ENCODE data around the gene RABGGTB. TPM values are rescaled to one million over a fixed set of nuclear protein-coding genes. Genes with fewer than 3 reads are reported as not detected.

The RABGGTB gene
- total RNA-seq, 1 experiment from 2014 or later: 77.9 TPM

DNA sequence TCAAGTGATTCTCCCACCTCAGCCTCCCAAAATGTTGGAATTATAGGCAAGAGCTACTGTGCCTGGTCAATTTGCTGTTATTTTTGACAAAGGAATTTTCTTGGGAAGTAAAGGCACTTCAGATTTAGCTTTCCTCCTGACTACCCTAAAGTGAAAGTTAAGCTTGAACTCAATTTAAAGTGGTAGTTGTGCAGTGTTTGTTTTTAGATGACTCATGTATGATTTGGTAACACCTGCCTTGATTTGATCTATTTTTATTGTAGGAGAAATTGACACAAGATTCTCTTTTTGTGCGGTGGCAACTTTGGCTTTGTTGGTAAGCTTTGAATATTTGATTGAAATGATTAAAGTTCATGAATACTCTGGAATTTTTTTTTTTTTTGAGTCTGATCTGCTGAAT lies 5.0 kb downstream of the RABGGTB start:
- in situ Hi-C loops (cut with HindIII; ENCODE audit: low pct_unique_long_range_greater_than_20kb, low sequenced_read_pairs) (no loop called here), intact Hi-C loops (cut with micrococcal nuclease; ENCODE audit: unreplicated experiment) (no loop called here)
- peaks cover 87% of the 10 kb centered on the region for H3K36me3 ChIP-seq (ENCODE audit: control insufficient read depth, insufficient read depth, low read length)
- H3K4me1 ChIP-seq (ENCODE audit: control insufficient read depth, insufficient read depth, low read length): peaks cover 35% of the 10 kb centered on the region
- CTCF ChIA-PET: no interaction called here
- H3K27me3 ChIP-seq (ENCODE audit: control insufficient read depth, insufficient read depth, low read length): no peaks in the 10 kb centered on the region
- peak overlapping the region in 1 of 2 experiments; percentile 27; a peak in 2 of 4 replicates for H3K4me3 ChIP-seq (ENCODE audit: low read depth in 2 of 2, low read length in 2 of 2)
- ATAC-seq: no peak
- H3K27ac ChIP-seq (ENCODE audit: low read length): peak overlapping the region; percentile 49; the same call in 1 of the 2 replicates
- no peaks in the 10 kb centered on the region for H3K9me3 ChIP-seq (ENCODE audit: control insufficient read depth, insufficient read depth, low read depth, low read length)
- no TSS peak for BruUV-seq (replicated peaks)
- DNase-seq (ENCODE audit: low read depth, low spot score): no peak
- TF ChIP-seq, protein P1, sequence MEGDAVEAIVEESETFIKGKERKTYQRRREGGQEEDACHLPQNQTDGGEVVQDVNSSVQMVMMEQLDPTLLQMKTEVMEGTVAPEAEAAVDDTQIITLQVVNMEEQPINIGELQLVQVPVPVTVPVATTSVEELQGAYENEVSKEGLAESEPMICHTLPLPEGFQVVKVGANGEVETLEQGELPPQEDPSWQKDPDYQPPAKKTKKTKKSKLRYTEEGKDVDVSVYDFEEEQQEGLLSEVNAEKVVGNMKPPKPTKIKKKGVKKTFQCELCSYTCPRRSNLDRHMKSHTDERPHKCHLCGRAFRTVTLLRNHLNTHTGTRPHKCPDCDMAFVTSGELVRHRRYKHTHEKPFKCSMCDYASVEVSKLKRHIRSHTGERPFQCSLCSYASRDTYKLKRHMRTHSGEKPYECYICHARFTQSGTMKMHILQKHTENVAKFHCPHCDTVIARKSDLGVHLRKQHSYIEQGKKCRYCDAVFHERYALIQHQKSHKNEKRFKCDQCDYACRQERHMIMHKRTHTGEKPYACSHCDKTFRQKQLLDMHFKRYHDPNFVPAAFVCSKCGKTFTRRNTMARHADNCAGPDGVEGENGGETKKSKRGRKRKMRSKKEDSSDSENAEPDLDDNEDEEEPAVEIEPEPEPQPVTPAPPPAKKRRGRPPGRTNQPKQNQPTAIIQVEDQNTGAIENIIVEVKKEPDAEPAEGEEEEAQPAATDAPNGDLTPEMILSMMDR (IDR thresholded peaks at IDR 0.05): no peak
- POLR2A ChIA-PET: no interaction called here

DNA sequence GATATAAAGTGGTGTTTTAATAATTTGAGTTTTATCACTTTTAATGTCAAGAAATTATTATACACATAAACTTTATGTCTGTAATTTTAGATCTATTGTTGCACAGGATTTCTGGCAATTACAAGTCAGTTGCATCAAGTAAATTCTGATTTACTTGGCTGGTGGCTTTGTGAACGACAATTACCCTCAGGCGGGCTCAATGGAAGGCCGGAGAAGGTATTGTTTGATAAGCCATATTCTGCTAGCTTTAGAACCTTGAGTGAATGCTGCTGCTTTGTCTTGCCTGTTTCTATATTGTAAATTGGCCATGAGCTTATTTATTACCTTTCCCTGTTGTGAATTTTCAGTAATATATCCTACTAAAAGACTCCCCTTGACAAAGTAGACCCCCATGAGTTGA lies 6.0 kb downstream of the RABGGTB start:
- CTCF ChIA-PET: no interaction called here
- no TSS peak for BruUV-seq (replicated peaks)
- Histone ChIP-seq H3K4me1 (ENCODE audit: control insufficient read depth, insufficient read depth, low read length) (peaks cover 35% of the 10 kb centered on the region), H3K27ac (ENCODE audit: low read length) (no peak overlapping the region), H3K9me3 (ENCODE audit: control insufficient read depth, insufficient read depth, low read depth, low read length) (no peaks in the 10 kb centered on the region), H3K36me3 (ENCODE audit: control insufficient read depth, insufficient read depth, low read length) (peaks cover 78% of the 10 kb centered on the region), H3K4me3 (ENCODE audit: low read depth in 2 of 2, low read length in 2 of 2) (no peak overlapping the region), H3K27me3 (ENCODE audit: control insufficient read depth, insufficient read depth, low read length) (no peaks in the 10 kb centered on the region)
- TF ChIP-seq POLR2AphosphoS5 (IDR thresholded peaks at IDR 0.05; ENCODE audit: low read depth, low read length) (no peak), TCF7L2 (IDR thresholded peaks at IDR 0.05; ENCODE audit: low read depth, low read length) (no peak), SIN3A (IDR thresholded peaks at IDR 0.05; ENCODE audit: borderline replicate concordance, insufficient read depth, low read depth, low read length) (no peak)
- TF ChIP-seq, protein P1 (IDR thresholded peaks at IDR 0.05): no peak
- DNase-seq (ENCODE audit: low read depth, low spot score): no peak
- ATAC-seq: no peak
- intact Hi-C loops (cut with micrococcal nuclease; ENCODE audit: unreplicated experiment): no loop called here
- in situ Hi-C loops (cut with HindIII; ENCODE audit: low pct_unique_long_range_greater_than_20kb, low sequenced_read_pairs): no loop called here
- POLR2A ChIA-PET: no interaction called here

DNA sequence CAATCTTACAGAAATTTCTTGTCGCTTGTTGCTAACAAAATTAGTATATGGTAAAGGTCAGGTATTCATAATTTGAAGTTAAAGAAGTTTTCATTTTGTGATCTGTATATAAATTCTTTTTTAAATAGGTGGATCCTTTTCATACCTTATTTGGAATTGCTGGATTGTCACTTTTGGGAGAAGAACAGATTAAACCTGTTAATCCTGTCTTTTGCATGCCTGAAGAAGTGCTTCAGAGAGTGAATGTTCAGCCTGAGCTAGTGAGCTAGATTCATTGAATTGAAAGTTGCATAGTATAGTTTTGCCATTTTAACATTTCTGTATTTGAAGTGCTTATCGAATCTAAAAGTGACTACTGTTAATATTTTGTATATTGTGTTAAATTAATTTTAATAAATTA lies 8.3 kb downstream of the RABGGTB start:
- TF ChIP-seq POLR2AphosphoS5 (IDR thresholded peaks at IDR 0.05; ENCODE audit: low read depth, low read length) (no peak), SIN3A (IDR thresholded peaks at IDR 0.05; ENCODE audit: borderline replicate concordance, insufficient read depth, low read depth, low read length) (no peak), TCF7L2 (IDR thresholded peaks at IDR 0.05; ENCODE audit: low read depth, low read length) (no peak)
- TF ChIP-seq, protein P1 (IDR thresholded peaks at IDR 0.05): no peak
- TF ChIP-seq, protein P2, sequence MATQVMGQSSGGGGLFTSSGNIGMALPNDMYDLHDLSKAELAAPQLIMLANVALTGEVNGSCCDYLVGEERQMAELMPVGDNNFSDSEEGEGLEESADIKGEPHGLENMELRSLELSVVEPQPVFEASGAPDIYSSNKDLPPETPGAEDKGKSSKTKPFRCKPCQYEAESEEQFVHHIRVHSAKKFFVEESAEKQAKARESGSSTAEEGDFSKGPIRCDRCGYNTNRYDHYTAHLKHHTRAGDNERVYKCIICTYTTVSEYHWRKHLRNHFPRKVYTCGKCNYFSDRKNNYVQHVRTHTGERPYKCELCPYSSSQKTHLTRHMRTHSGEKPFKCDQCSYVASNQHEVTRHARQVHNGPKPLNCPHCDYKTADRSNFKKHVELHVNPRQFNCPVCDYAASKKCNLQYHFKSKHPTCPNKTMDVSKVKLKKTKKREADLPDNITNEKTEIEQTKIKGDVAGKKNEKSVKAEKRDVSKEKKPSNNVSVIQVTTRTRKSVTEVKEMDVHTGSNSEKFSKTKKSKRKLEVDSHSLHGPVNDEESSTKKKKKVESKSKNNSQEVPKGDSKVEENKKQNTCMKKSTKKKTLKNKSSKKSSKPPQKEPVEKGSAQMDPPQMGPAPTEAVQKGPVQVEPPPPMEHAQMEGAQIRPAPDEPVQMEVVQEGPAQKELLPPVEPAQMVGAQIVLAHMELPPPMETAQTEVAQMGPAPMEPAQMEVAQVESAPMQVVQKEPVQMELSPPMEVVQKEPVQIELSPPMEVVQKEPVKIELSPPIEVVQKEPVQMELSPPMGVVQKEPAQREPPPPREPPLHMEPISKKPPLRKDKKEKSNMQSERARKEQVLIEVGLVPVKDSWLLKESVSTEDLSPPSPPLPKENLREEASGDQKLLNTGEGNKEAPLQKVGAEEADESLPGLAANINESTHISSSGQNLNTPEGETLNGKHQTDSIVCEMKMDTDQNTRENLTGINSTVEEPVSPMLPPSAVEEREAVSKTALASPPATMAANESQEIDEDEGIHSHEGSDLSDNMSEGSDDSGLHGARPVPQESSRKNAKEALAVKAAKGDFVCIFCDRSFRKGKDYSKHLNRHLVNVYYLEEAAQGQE (IDR thresholded peaks at IDR 0.05; ENCODE audit: insufficient read depth in 1 of 2, low read depth in 2 of 2, low read length in 1 of 2): no peak
- no TSS peak for BruUV-seq (replicated peaks)
- in situ Hi-C loops (cut with HindIII; ENCODE audit: low pct_unique_long_range_greater_than_20kb, low sequenced_read_pairs): no loop called here
- POLR2A ChIA-PET: no interaction called here
- Histone ChIP-seq H3K4me1 (ENCODE audit: control insufficient read depth, insufficient read depth, low read length) (peaks cover 24% of the 10 kb centered on the region), H3K27ac (ENCODE audit: low read length) (no peak overlapping the region), H3K36me3 (ENCODE audit: control insufficient read depth, insufficient read depth, low read length) (peaks cover 56% of the 10 kb centered on the region), H3K27me3 (ENCODE audit: control insufficient read depth, insufficient read depth, low read length) (no peaks in the 10 kb centered on the region), H3K4me3 (ENCODE audit: low read depth in 2 of 2, low read length in 2 of 2) (no peak overlapping the region), H3K9me3 (ENCODE audit: control insufficient read depth, insufficient read depth, low read depth, low read length) (no peaks in the 10 kb centered on the region)
- ATAC-seq (no peak), DNase-seq (ENCODE audit: low read depth, low spot score) (no peak)
- intact Hi-C loops (cut with micrococcal nuclease; ENCODE audit: unreplicated experiment): no loop called here
- CTCF ChIA-PET: no interaction called here

All from Panc1 (cell line).